MCF 10A (cell line): ENCODE measurements around the gene DHX34. TPM values are rescaled to one million over a fixed set of nuclear protein-coding genes. Genes with fewer than 3 reads are reported as not detected.

ENCODE experiments used
- BruUV-seq: library from RNA; stranded (reverse); fragments of 400-500 nt; replicated peaks from 2 replicates; lab custom pipeline; 2021; lab: Mats Ljungman, UMichigan
- CTCF ChIA-PET: fragments of 300-600 bp; sonication (Branson Sonifier 250); formaldehyde crosslinking; extraction: SDS; loops from one replicate; lab custom pipeline; 2021; ENCODE audit warnings: antibody characterized with exemption, inconsistent platforms; lab: Yijun Ruan, JAX
- POLR2A ChIA-PET: fragments of 300-600, 350-650 bp; sonication (Branson Sonifier 250); formaldehyde crosslinking; extraction: SDS; loops from one replicate; lab custom pipeline; 2020; ENCODE audit warnings: antibody characterized with exemption, inconsistent platforms; lab: Yijun Ruan, JAX
- DNase-seq: peaks from one replicate; pipeline ENCODE4 v3.0.0-alpha.2; 2018; ENCODE audit not compliant: unreplicated experiment
- H3K27ac Mint-ChIP-seq: one replicate; pipeline ENCODE4 v1.8.0; 2022; ENCODE audit warnings: mild to moderate bottlenecking, low read depth, mixed read lengths; ENCODE audit not compliant: unreplicated experiment
- H3K27me3 Mint-ChIP-seq: one replicate; pipeline ENCODE4 v1.8.0; 2022; ENCODE audit warnings: mixed read lengths; ENCODE audit not compliant: insufficient read depth, unreplicated experiment
- H3K36me3 Mint-ChIP-seq: one replicate; pipeline ENCODE4 v1.8.0; 2022; ENCODE audit warnings: mild to moderate bottlenecking, moderate library complexity, mixed read lengths; ENCODE audit not compliant: insufficient read depth, unreplicated experiment
- H3K4me1 Mint-ChIP-seq: one replicate; pipeline ENCODE4 v1.8.0; 2022; ENCODE audit warnings: mixed read lengths; ENCODE audit not compliant: insufficient read depth, unreplicated experiment
- H3K4me3 Mint-ChIP-seq: one replicate; pipeline ENCODE4 v1.8.0; 2022; ENCODE audit warnings: mild to moderate bottlenecking, moderate library complexity, mixed read lengths; ENCODE audit not compliant: unreplicated experiment
- H3K9me3 Mint-ChIP-seq: one replicate; pipeline ENCODE4 v1.8.0; 2022; ENCODE audit warnings: mixed read lengths; ENCODE audit not compliant: unreplicated experiment
- intact Hi-C: fragments of 100-400 bp; cut with micrococcal nuclease; formaldehyde crosslinking; loops from 2 replicates; pipeline ENCODE4 v1.14.1; 2022
- total RNA-seq: library from RNA; stranded (reverse); gene quantifications from 2 replicates; pipeline ENCODE4 v1.2.3, GENCODE V29; 2022
- TF ChIP-seq, protein P1 (sequence below): fragments of 200-600 bp; IDR thresholded peaks from one replicate; pipeline ENCODE4 v1.8.0; 2022; ENCODE audit warnings: antibody characterized with exemption, mild to moderate bottlenecking; ENCODE audit not compliant: unreplicated experiment

DHX34 gene
- total RNA-seq, 1 experiment from 2014 or later: 34.7 TPM

DNA sequence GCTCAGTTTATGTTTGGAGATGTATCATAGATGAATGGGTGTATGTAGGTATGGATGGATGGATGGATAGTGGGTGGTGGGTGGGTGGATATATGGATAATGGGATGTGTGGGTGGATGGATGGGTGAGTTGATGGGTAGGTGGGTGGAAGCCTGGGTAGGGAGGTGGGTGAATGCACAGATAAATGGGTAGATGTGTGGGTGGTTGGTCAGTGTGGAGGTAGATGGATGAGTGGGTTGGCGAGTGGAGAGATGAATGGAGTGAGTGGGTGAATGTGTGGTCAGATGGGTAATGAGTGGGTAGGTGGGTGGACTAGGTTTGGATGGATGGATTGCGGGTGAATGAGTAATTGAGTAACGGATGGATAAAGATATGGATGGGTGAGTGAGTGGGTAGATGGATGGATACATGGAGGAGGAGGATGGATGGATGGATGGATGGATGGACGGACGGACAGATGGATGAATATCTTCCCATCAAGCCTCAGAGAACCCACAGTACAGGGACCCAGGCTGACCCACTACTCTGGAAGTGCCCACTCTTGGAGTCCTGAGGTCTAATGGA, 56.8 kb downstream of the DHX34 start:
- Mint-ChIP-seq H3K36me3 (no peaks in the 10 kb centered on the region), H3K4me1 (no peaks in the 10 kb centered on the region), H3K9me3 (no peaks in the 10 kb centered on the region), H3K4me3 (no peak overlapping the region), H3K27me3 (peaks cover 47% of the 10 kb centered on the region), H3K27ac (no peak overlapping the region)
- no TSS peak for BruUV-seq
- CTCF ChIA-PET: no interaction called here
- DNase-seq: no peak
- POLR2A ChIA-PET: no interaction called here
- intact Hi-C loops: no loop called here
- TF ChIP-seq, protein P1, sequence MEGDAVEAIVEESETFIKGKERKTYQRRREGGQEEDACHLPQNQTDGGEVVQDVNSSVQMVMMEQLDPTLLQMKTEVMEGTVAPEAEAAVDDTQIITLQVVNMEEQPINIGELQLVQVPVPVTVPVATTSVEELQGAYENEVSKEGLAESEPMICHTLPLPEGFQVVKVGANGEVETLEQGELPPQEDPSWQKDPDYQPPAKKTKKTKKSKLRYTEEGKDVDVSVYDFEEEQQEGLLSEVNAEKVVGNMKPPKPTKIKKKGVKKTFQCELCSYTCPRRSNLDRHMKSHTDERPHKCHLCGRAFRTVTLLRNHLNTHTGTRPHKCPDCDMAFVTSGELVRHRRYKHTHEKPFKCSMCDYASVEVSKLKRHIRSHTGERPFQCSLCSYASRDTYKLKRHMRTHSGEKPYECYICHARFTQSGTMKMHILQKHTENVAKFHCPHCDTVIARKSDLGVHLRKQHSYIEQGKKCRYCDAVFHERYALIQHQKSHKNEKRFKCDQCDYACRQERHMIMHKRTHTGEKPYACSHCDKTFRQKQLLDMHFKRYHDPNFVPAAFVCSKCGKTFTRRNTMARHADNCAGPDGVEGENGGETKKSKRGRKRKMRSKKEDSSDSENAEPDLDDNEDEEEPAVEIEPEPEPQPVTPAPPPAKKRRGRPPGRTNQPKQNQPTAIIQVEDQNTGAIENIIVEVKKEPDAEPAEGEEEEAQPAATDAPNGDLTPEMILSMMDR: no peak

DNA sequence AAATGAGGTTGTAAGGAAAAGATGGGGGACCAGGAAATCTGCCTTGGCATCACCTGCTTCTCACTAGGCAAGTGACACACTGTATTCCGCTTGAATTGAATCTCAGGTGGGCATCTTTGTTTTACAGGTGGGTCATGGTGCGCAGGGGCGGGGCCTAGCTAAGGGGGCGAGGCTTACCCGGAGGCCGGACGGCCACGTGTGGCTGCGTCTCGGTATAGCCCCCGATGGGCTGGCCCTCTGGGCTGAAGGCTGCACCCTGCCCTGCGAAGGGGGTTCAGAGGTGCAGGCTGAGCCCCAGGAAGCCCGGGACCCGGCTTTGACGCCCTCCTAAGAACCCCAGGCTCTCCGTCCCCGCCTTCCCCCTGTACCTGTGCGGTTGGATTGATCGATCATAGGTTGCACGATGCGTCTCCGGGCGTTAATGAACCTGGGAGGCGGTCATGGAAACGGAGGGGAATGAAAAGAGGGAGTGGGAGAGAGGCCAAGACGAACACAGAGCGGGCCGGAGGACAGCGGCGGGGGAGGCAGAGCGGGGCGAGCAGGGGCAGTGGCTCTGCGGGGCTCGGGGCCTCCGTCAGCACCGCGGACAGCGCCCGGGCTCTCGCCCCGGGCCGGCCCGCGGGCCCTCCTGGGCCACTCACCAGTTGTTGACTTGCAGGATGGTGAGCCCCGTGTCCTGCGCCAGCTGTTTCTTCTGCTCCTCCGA, 57.7 kb downstream of the DHX34 start:
- TF ChIP-seq, protein P1: no peak
- Mint-ChIP-seq H3K4me1 (no peaks in the 10 kb centered on the region), H3K27ac (no peak overlapping the region), H3K9me3 (no peaks in the 10 kb centered on the region), H3K27me3 (peaks cover 47% of the 10 kb centered on the region), H3K36me3 (no peaks in the 10 kb centered on the region), H3K4me3 (no peak overlapping the region)
- intact Hi-C loops: no loop called here
- ChIA-PET POLR2A (no interaction called here), CTCF (interaction anchor here (0.6 kb wide), 1 partner anchor 878 kb away, joined by 3 read pairs; no protein-coding TSS in a partner anchor)
- BruUV-seq: no TSS peak
- no peak for DNase-seq

DNA sequence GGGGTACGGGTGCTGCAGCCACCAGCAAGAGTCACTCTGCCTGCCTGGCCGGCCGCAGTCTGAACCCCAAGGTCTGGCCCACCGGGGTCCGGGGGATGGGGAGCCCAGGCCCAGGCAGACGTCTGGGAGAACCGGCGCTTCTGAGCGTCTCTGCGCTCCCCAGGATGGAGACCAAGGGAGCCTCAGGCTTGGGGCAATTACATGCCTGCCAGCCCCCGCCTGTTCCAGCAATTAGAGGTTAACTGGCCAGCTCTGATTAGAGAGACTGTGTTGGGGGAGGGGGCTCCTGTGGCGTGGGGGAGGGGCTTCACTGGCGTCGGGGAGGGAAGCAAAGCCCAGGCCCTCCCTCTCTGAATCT, 58.3 kb downstream of the DHX34 start:
- Mint-ChIP-seq H3K27me3 (peaks cover 47% of the 10 kb centered on the region), H3K4me3 (no peak overlapping the region), H3K9me3 (no peaks in the 10 kb centered on the region), H3K36me3 (no peaks in the 10 kb centered on the region), H3K27ac (no peak overlapping the region), H3K4me1 (no peaks in the 10 kb centered on the region)
- CTCF ChIA-PET: interaction anchor here (0.6 kb wide), 1 partner anchor 878 kb away, joined by 3 read pairs; no protein-coding TSS in a partner anchor
- no TSS peak for BruUV-seq
- DNase-seq: no peak
- POLR2A ChIA-PET: no interaction called here
- TF ChIP-seq, protein P1: no peak
- intact Hi-C loops: no loop called here

DNA sequence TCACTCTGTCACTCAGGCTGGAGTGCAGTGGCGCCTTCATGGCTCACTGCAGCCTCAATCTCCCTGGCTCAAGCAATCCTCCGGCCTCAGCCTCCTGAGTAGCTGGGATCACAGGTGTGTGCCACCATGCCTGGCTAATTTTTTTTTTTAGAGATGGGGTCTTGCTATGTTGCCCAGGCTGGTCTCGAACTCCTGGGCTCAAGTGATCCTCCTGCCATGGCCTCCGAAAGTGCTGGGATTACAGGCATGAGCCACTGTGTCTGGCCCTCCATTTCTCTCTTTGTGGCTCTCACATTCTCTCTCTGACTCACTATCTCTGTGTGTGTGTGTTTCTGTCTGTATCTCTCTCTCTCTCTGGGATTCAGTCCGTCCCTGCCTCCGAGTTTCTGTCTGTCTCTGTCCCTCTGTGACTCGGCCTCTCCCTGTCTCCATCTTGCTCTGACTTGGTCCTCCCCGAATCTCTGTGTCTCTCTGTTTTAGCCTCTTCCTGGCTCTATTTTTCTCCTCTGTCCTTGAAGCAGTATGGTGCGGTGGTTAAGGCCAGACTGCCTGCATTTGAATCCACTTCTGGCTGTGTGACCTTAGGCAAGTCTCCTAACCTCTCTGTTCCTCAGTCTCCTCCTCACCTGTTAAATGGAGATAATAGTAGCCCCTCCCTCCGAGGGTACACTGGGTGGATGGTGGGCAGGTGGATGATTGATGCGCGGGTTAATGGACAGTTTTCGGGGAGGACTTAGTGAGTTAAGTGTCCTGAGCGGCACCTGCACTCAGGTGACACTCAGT, 59.2 kb downstream of the DHX34 start:
- Mint-ChIP-seq H3K9me3 (no peaks in the 10 kb centered on the region), H3K36me3 (no peaks in the 10 kb centered on the region), H3K27me3 (peaks cover 43% of the 10 kb centered on the region), H3K4me3 (no peak overlapping the region), H3K4me1 (no peaks in the 10 kb centered on the region), H3K27ac (no peak overlapping the region)
- CTCF ChIA-PET: no interaction called here
- no TSS peak for BruUV-seq
- no peak for DNase-seq
- POLR2A ChIA-PET: no interaction called here
- TF ChIP-seq, protein P1: no peak
- intact Hi-C loops: no loop called here
